ENCODE data around the gene FYTTD1.
A peak's percentile ranks its signal among the peaks of the same experiment; 100 is the strongest.

The FYTTD1 gene

DNA sequence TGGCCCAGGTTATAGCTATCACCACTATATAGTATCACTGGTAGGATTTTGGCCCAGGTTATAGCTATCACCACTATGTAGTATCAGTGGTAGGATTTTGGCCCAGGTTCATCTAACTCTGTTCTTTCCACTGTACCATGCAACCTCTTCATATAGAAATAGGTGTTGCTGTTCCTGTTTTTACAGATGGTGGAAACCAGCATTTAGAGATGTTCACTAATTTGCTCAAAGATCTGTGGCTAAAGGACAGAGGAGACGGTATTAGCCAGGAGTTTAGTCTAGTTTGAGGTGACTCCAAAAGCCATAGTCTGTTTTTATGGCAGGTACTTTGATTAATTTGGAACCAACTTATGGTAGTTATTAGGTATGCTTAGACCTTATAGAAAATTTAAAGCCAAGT, 44.4 kb downstream of the FYTTD1 start:
- DNase-seq: no peak

DNA sequence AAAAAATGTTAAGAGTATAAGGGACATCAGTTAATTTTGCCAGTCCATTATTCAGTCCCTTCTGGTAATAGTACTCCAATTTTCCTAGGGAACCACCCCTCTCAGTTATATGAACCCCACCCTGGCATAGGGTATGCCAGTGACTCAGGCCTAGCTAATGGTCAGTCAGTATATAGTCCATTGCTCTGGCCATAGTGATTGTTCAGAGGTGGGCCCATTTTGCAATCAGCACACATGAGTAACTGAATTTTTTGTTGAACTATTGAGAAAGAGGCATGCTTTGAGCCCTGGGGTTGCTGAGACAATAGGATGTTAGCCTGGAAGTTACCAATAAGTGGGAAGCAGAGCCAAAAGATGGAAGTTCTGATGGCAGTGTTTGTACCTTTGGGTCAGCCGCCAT, 45.5 kb downstream of the FYTTD1 start:
- DNase-seq: no peak

DNA sequence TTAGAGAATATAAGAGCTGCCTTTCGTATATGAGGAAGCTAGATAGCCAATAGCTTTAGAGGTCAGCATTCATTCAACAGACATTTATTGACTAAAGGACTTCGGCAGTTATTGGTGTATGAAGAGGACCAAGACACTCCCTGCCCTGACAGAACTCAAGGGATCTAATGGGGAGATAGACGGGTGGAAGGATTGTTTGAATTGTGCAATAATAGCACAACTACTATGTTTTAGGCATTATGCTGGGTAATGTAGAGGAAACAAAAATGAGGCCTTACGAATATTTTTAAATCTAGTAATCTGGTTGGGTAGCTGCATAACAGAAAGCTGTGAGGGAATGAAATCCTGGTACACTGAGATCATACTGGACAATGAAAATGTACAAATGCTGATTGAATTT, 46.4 kb downstream of the FYTTD1 start:
- no peak for DNase-seq

DNA sequence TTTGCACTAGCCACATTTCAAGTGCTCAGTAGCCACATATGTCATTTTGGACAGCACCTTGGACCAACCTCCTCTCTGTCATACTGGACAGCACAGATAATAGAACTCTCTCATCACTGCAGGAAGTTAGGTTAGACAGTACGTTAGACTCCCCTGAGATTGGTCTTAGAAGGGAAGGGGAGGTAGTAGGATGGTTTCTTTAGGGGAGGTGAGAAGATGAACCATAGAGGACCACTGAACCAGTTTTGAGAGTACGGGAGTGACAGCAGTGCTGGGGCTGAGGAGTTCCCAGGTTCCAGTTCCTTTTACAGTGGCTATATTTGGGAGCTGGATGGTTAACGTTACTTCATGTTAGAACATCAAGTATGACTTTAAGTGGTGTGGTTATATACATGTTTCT, 49.2 kb downstream of the FYTTD1 start:
- no peak for DNase-seq

DNA sequence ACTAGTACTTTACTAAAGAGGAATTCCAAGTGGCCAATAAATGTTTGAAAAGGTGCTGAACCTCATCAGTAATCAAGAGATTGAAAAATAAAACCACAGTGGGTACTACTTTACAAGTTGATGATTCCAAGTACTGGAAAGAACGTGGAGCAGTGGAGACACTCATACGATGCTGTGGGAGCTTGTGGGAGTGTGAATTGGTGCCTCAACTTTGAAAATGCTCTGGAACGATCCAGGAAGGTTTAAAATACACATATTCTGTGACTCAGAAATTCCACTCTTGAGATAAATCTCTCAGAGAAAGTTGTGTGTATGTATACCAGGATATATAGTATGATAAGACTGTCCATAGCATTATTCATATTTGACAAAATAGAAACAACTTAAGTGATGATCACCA, 50.7 kb downstream of the FYTTD1 start:
- no peak for DNase-seq

DNA sequence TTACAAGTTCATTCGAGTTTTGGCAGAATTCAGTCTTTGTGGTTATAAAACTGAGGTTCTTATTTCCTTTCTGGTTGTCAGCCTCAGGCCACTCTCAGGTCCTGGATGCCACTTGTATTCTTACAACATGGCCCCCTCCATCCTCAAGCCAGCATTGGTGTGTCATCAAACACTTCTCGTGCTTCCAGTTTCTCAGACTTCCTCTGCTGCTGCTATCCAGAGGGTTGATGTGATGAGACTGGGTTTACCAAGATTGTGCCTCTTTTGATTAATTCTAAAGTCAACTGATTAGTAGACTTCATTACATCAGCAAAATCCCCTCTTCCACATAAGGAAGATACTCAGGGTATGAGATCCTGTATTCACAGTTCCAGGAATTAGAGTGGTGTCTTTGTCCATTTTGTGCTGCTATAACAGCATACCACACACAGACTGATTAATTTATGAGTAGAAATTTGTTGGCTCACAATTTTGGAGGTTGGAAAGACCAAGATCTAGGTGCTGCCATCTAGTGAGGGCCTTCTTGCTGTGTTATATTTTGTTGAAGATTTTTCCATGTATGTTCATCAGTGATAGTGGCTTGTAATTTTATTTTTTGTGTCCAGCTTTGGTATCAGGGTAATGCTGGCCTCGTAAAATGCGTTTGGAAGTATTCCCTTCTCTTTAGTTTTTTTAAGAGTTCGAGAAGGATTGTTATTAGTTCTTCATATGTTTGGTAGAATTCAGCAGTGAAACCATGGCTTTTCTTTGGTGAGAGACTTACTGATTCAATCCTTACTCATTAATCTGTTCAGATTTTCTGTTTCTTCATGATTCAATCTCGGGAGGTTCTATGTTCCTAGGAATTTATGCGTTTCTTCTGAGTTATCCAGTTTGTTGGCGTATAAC, 52.5 kb downstream of the FYTTD1 start:
- peak in 1 of 2 donors; percentile 53 for DNase-seq

DNA sequence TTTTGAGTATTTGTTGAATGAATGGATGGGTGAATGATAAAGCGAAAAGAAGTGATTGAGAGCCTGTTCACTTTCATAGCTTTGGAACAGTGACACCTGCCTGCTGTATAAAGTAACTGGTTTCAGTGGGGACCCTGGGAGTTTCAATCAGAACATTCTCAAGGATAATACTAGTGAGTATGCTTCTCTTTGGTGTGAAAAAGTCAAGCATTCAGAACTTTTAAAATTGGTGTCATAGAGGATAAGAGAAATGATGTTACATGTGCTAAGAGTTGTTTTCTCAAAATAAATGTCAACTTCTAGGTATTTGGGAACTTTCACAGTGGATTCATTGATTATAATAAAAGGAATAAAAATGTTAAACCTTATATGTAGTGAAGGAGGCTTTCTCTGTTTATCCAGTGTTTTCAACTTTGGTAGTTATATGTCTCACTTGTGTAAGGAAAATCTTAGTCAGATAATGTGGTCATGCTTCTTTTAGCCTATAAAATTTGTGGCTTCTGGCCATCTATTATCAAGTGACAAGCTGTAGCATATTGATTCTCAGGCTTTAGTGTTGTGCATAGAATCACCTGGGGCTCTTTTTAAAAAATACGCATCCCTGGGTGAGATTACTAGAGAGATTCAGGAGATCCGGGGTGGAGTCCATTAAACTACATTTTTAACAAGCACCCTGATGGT, 53.2 kb downstream of the FYTTD1 start:
- peak in 1 of 2 donors; percentile 16 for DNase-seq

DNA sequence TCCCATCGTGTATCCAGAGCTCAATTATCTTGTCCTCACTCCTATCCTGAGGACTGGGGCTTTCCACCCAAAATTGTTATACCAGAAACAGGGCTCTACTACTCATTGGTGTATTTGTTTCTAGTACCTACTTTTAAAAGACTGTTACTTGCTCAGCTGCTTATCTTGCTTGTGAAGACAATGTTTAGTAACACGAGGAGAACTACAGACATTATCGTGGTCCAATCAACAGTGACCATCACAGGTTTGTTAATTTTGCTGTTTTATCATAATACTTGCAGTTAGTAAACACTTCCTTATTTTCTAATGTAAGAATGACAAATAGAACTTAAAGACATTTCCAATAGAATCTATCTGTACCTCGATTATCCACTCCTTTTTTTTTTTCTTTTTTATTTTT, 54.8 kb downstream of the FYTTD1 start:
- no peak for DNase-seq

DNA sequence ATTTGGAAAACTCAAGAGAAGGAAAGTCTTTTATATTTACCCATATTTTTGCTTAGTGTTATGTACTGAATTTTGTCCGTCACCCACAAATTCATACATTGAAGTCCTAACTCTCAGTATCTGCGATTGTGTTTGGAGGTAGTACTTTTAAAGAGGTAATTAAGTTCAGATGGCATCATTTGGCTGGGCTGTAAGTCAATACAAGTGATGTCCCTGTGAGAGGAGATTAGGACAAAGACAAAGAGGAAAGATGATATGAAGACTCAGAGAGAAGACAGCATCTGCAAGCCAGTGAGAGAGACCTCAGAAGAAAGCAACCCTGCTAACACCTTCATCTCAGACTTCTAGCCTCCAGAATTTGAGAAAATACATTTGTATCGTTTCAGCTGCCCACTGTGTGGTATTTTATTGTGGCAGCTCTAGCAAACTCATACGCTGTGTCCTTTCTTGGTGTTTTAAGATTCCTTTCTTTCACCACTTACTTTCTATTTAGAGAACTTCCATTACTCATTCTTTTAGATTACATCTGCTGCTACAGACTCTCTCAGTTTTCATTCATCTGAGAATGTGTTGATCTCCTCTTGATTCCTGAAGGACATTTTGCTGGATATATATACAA, 58.4 kb downstream of the FYTTD1 start:
- no peak for DNase-seq

DNA sequence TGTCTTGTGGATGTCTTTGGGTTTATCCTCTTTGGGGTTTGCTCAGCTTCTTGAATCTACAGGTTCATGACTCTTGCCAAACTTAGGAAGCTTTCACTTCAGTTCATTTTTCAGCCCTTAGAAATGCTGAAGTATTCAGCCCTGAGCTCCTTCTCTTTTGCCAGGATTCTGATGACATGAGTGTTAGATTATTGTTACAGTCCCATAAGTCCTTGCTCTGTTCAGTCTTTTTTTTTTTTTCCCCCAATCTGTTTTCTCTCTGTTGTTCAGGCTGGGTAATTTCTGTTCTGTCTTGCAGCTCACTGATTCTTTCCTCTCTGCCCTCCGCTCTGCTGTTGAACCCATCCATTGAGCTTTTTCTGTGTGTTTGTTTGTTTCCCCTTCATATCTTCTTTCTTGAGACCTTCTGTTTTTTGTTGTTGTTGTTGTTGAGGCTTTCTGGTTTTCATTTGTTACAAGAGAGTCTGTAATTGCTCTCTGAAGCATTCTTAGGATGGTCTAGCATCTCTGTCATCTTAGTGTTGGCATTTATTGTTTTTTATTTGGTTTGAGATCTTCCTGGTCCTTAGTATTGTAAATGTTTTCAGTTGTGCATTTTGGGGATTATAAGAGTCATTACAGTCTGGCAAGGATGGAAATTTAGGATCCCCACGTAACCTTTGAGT, 59.8 kb downstream of the FYTTD1 start:
- no peak for DNase-seq

DNA sequence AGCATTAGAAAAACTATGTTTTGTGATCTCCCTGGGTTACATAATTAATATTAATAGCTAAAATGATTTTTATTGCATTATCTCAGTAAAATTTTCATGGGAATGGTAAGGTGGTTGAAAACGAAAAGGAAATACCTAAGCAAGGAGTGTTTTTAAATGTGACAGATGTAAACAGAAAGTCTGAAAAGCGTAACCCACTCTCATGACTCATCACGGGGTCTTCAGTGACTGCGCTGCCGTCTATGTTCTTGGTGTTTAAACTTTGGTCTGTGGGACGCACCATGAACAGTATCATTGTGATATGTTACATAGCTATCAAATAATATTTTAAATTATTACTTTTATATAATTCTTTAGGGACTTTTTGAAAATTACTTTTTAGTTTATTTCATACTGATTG, 61.2 kb downstream of the FYTTD1 start:
- DNase-seq: no peak

DNA sequence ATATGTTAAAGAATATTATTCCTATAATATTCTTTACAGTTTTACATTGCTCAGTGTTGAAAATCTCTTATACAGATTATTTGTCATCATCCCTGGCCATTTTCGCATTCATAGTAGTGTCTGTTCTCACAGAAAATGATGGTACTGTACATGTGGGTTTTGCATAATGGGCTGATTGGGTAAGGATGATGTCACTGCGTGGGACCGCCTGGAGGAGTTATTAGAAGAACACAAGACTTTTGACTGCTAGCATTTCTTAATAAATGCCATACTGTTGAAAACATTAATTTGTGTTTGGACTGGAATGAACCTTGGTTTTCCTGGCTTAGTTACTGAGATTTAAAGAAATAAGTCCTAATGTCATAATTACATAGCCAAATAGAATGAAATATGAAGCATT, 61.7 kb downstream of the FYTTD1 start:
- no peak for DNase-seq

DNA sequence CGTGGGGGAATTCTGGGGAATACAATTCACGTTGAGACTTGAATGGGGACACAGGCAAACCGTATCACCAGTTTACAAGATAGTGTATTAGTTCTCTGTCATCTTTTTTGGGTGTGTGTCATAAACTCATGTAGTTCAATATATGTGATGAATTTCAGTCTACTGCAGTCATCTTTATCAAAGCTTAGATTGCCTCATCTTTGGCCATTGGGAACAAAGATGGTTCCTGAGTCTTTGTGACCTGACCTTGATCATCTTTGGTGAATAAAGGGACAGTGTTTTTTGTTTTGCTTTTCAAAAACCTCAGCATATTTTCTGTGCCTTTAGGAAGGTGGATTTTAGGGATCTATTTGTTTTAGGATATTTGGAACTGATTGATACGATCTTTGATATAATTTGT, 64.7 kb downstream of the FYTTD1 start:
- DNase-seq: no peak

DNA sequence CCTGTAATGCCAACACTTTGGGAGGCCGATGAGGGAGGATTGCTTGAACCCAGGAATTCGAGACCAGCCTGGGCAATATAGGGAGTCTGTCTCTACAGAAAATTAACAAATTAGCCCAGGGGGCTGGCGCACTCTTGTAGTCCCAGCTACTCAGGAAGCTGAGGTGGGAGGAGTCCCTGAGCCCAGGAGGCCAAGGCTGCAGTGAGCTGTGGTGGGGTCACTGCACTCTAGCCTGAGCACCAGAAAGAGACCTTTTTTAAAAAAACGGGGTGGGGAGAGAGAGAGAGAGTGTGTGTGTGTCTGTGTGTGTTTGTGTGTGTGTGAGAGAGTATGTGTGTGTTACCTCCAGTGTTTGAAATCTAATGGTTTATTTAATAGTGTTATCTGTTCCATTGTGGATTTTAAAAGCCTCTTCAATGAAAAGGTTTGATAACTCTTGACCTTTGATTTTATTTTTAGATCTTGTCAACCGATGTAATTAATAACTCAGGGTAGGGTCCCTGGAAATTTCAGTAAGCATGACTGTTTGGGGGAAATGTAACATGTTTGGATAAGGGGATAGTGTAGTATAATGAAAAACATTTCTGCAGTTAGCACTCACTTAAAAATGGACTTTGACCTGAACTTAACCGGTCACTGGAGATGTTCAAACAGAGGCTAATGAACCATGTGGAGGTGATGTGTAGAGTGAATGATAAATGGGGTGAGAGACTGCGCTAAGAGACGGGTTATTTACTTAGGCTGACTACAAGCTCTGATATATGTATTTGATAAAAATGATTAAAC, 71.1 kb downstream of the FYTTD1 start:
- DNase-seq: no peak

DNA sequence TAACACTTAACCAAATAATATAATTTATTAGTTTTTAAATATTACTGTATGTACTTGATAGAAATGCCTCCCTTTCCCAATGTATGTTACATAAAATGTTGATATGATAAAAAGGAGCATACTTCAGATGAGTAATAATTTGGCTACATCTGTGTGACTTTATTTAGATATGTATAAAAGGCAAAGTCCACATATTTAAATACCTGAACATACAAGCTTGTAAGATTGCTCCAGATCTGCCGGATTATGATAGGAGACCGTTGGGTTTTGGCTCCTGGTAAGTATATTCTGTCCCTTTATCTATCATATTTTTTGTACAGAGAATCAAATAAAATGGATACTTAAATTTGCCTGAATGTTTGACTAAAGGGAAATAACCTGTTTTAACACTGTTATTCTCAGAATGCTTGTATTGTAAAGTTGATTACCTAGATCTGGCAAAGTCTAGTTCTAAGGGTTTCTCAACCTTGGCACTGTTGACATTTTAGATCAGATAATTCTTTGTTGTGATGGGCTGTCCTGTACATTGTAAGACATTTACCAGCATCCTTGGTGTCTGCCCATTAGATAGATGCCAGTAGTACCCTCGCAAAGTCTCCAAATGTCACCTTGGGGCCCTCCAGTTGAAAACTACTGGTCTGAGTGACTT, 79.8 kb downstream of the FYTTD1 start:
- no peak for DNase-seq

DNA sequence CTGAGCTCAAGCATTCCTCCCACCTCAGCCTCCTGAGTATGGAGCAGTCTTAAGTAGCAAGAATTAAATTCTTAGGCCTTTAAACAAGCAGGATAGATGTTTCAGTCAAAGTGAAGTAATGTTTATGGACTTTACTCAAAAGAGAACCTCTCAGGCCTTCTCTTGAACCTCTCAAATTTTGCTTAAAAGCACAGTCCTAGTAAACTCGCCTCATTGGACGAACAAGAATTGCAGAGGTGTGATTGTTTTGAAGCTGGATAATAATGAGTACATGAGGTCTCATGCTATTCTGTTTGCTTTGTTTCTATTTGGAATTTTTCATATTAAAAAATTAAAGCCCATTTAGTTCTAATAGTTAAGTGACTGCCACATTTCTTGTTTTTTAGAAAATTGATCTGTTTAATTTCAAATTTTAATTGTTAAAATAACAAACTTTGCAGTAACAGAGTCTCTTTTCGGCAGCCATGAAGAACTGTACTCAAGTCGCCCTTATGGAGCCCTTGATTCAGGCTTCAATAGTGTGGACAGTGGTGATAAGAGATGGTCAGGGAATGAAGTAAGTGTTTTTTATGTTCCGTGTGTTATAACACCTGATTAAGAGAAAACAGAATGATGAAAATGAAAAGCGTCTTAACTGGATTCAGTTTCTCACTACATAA, 80.8 kb downstream of the FYTTD1 start:
- DNase-seq: no peak

DNA sequence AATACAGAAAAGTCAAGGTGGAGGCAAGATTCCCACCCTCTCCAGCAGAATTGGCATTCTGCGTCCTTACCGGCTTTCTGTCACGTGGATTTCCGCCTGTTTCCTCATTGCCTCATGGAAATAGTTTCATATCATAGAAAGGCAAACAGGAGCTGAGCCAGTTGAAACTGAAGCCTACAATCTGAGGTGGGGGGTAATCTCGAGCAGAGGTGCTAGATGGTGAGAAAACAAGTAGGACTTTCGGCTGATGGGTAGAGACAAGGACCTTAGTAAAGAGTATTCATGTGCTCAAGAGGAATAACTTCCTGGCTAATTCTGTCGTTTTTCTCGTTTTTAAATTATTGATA, 81.3 kb downstream of the FYTTD1 start:
- no peak for DNase-seq

DNA sequence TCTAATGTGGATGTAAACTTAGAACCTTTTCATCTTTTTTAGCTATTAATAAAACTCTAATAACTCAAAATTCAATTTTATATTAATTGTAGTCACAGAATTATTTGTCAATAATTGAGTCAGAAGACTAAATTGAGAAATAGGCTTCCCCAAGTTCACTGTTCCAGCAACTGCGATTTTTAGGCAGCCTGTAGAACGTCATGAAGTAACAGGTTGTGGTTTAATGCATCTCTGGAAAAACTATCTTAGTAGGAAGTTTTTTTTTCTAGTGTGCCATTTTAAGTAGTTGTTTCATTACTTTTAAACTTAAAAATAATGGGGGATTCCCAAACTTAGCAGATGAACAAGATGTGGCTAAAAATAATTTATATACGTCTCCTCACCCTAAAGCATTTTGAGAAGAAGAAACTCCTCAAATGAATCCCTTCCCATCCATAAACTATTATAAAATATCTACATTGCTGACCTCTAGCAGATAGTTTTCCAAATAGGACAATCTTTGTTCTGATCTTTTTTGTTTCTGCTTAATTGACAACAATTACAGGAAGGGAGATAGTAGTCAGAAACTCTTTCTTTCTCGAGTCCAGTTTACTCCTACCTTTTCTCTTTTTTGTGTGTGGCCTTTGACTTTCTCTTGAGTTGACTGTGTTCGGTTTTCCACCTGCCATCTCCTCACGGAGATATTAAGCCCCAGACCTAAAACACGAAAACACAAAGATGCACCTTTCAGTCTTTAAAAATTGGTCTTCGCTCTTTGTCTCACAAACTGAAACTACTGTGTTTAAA, 84.4 kb downstream of the FYTTD1 start:
- DNase-seq: no peak

DNA sequence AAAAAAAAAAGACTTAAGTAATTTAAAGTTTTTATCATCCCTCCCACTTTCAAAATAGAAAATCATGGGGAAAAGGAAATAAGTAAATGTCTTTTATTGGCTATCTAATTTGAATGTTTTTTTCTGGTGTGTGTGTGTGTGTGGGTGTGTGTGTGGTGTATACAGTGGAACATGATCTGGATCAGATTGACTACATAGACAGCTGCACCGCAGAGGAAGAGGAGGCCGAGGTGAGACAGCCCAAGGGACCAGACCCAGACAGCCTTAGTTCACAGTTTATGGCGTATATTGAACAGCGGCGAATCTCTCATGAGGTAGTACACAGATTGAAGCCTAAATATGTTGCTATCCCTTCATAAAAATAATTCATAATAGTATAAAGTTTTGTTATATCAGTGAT, 85.8 kb downstream of the FYTTD1 start:
- DNase-seq: no peak

DNA sequence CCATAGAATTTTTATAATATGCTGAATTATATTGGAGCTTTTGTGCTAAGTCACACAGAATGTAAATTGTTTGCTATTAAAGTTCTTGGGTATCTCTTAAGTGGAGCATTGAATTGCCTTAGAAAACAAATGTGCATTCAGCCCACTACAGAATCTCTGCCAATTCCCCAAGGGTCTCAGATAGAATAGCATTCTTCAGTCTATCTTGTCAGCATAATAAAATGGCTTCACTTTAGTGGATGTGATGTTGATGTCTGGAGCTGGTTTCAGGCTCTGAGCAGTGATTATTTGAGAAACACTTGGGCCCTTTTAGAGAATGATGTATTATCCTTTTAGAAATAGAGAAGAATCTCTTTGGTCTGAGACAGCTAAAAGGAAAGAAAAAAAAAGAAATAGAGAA, 86.6 kb downstream of the FYTTD1 start:
- no peak for DNase-seq
